AG10803 (cell line): Measurements from ENCODE around the gene RIPK4.

ENCODE experiments used
- DNase-seq: peaks from one replicate; pipeline ENCODE4 v3.0.0; 2010; ENCODE audit warnings: low read depth
- H3K4me3 ChIP-seq: 2 replicates; pipeline ENCODE4 v1.5.1; 2011; ENCODE audit warnings: mild to moderate bottlenecking, low read length, control low read depth
- CTCF ChIP-seq: conservative IDR thresholded peaks from 2 replicates; pipeline ENCODE4 v1.5.1; 2011; ENCODE audit warnings: mild to moderate bottlenecking, low read length, control low read depth, inconsistent platforms

The RIPK4 gene

GRCh38 chr21:41808846-41809245, 42.0 kb upstream of the RIPK4 start:
- H3K4me3 ChIP-seq = no peak overlapping the region
- no peak for DNase-seq
- no peak for TF ChIP-seq CTCF

DNA sequence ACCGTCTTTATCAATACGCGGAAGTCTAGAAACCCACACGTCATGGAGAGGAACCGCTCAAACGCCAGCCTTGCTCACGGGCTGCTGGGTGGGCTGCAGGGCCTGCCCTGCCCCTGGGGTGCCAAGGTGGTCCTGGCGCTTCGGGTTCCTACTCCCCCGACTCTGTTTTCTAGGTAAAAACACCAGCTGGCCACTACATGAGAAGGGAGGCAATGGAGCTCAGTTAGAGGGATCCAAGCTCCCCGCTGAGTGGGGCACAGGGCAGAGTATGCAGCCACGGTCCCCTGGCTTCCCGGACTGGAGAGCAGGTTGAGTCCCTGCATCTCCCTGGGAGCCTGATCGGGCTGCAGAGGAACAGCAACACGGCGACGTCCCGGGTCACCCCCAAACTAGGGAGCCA, 41.2 kb upstream of the RIPK4 start:
- H3K4me3 ChIP-seq = no peak overlapping the region
- DNase-seq = no peak
- no peak for TF ChIP-seq CTCF

- no peak for DNase-seq
- H3K4me3 ChIP-seq = no peak overlapping the region
Observed at GRCh38 chr21:41806773-41807172, 39.9 kb upstream of the RIPK4 start.

DNA sequence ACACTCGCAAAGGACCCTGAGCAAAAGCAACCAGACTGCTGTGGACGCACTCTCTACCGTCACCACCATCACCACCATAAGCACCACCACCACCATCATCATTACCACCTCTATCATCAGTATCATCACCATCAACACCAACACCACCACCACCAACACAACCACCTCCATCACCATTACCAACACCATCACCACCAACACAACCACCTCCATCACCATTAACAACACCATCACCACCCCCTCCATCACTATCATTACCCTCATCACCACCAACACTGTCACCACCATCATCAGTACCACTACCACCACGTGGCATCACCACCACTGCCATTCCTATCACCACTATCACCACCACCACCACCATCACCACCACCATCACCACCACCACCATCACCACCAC, 38.8 kb upstream of the RIPK4 start:
- DNase-seq = no peak
- no peak overlapping the region for H3K4me3 ChIP-seq
- no peak for TF ChIP-seq CTCF

More at GRCh38 chr21:41806773-41807172, 39.9 kb upstream of the RIPK4 start:
- TF ChIP-seq CTCF = no peak

GRCh38 chr21:41805038-41805437, 38.2 kb upstream of the RIPK4 start:
- DNase-seq = no peak
- H3K4me3 ChIP-seq = no peak overlapping the region
- no peak for TF ChIP-seq CTCF

GRCh38 chr21:41804381-41804780, 37.5 kb upstream of the RIPK4 start:
- no peak overlapping the region for H3K4me3 ChIP-seq
- no peak for TF ChIP-seq CTCF
- no peak for DNase-seq

DNA sequence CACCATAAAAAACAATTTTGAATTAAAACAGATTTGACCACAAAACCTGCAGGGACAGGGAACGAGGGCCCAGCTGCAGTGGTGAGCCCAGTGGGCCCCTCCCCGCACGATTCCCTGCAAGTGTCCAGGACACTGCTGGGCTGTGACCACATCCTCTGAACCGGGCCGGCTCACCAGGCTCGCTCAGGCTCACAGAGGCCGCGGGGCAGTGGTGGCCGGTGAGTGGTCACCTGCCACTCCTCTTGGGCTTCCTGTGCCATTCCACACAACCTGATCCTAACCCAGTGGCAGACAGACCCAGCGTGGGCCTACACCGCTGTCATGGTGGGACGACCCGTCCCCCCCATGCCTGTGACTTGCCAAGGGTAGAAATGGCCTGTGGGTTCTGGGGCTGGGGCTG, 36.5 kb upstream of the RIPK4 start:
- no peak for DNase-seq
- TF ChIP-seq CTCF = no peak

More for the DNA sequence above, 36.5 kb upstream of the RIPK4 start:
- no peak overlapping the region for H3K4me3 ChIP-seq
